Measurements from ENCODE around the gene TPM2.
A peak's percentile ranks its signal among the peaks of the same experiment; 100 is the strongest.

Gene TPM2

DNA sequence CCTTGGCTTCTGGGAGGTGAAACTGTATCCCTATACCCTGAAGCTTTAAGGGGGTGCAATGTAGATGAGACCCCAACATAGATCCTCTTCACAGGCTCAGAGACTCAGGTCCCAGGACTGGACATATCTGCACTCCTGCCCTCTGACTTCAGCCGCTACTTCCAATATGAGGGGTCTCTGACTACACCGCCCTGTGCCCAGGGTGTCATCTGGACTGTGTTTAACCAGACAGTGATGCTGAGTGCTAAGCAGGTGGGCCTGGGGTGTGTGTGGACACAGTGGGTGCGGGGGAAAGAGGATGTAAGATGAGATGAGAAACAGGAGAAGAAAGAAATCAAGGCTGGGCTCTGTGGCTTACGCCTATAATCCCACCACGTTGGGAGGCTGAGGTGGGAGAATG, 10.6 kb downstream of the TPM2 start:
- DNase-seq (ENCODE audit: low spot score): no peak

DNA sequence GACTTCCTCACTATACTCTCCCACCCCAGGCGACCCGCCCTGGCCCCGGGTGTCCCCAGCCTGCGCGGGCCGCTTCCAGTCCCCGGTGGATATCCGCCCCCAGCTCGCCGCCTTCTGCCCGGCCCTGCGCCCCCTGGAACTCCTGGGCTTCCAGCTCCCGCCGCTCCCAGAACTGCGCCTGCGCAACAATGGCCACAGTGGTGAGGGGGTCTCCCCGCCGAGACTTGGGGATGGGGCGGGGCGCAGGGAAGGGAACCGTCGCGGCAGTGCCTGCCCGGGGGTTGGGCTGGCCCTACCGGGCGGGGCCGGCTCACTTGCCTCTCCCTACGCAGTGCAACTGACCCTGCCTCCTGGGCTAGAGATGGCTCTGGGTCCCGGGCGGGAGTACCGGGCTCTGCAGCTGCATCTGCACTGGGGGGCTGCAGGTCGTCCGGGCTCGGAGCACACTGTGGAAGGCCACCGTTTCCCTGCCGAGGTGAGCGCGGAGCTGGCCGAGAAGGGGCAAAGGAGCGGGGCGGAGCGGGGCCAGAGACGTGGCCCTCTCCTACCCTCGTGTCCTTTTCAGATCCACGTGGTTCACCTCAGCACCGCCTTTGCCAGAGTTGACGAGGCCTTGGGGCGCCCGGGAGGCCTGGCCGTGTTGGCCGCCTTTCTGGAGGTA, 13.9 kb downstream of the TPM2 start:
- DNase-seq (ENCODE audit: low spot score): no peak

DNA sequence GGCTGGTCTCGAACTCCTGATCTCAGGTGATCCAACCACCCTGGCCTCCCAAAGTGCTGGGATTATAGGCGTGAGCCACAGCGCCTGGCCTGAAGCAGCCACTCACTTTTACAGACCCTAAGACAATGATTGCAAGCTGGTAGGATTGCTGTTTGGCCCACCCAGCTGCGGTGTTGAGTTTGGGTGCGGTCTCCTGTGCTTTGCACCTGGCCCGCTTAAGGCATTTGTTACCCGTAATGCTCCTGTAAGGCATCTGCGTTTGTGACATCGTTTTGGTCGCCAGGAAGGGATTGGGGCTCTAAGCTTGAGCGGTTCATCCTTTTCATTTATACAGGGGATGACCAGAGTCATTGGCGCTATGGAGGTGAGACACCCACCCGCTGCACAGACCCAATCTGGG, 14.5 kb downstream of the TPM2 start:
- DNase-seq (ENCODE audit: low spot score): no peak

DNA sequence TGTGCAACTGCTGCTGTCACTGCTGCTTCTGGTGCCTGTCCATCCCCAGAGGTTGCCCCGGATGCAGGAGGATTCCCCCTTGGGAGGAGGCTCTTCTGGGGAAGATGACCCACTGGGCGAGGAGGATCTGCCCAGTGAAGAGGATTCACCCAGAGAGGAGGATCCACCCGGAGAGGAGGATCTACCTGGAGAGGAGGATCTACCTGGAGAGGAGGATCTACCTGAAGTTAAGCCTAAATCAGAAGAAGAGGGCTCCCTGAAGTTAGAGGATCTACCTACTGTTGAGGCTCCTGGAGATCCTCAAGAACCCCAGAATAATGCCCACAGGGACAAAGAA, 15.7 kb downstream of the TPM2 start:
- no peak for DNase-seq (ENCODE audit: low spot score)

DNA sequence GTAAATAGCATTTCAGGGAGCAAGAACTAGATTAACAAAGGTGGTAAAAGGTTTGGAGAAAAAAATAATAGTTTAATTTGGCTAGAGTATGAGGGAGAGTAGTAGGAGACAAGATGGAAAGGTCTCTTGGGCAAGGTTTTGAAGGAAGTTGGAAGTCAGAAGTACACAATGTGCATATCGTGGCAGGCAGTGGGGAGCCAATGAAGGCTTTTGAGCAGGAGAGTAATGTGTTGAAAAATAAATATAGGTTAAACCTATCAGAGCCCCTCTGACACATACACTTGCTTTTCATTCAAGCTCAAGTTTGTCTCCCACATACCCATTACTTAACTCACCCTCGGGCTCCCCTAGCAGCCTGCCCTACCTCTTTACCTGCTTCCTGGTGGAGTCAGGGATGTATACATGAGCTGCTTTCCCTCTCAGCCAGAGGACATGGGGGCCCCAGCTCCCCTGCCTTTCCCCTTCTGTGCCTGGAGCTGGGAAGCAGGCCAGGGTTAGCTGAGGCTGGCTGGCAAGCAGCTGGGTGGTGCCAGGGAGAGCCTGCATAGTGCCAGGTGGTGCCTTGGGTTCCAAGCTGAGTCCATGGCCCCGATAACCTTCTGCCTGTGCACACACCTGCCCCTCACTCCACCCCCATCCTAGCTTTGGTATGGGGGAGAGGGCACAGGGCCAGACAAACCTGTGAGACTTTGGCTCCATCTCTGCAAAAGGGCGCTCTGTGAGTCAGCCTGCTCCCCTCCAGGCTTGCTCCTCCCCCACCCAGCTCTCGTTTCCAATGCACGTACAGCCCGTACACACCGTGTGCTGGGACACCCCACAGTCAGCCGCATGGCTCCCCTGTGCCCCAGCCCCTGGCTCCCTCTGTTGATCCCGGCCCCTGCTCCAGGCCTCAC, 16.3 kb downstream of the TPM2 start, which contains the start of gene CA9:
TSS of gene CA9 (plus strand) at position 797 of the 893 bp plus-strand sequence. CDS start at position 829, 32 bp downstream.
- DNase-seq (ENCODE audit: low spot score): no peak

DNA sequence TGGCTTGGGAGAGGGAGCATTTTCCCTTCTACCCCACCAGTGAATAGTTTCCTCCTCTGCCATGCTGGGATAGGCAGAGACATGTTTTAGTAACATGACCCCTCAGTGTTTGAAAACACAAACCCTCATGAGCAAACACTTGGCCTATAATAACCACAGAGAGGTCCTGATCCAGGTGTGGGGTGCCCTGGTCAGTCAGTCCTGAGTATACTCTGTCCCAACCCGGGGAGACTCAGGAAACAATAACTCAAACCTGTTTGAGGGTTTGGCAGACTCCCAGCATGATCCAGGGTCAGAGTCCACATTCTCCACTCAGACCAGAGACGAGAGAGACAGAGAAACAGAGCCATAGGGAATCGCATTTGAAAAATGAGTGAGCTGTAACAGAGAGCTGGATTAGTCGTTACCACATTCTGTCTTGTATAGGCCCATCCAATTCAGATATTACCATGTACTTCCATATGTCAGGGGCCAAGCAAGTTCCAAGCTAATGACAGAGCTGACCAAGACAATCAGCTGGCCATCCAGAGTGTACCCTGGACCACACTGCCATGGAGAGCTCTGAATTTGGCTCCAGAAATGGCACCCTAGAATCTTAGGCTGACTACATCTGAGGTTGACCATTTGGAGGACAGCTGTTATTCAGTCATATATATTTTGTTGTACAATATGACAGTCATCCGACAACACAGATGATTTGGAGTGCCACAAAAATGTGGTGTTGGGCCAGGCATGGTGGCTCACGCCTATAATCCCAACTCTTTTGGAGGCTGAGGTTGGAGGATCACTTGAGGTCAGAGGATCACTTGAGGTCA, 20.2 kb downstream of the TPM2 start:
- no peak for DNase-seq (ENCODE audit: low spot score)

DNA sequence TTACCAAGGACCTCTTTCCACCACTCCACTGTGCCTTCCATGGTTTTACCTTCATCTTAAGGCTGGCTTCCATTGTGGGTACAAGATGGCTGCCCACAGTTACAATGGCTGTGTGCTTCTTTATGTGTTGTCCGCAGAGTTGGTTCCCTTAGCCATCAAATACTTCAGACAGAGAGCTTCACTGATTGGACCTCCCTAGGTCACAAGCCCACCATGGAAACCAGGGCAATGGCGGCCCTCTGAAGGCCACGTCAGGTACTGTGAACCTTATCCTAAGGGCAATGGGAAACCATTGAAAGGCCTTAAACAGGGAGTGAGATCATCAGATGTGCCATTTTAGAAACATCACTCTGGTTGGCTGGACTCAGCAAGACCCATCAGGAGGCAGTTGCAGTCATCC, 21.8 kb downstream of the TPM2 start:
- DNase-seq (ENCODE audit: low spot score): no peak

DNA sequence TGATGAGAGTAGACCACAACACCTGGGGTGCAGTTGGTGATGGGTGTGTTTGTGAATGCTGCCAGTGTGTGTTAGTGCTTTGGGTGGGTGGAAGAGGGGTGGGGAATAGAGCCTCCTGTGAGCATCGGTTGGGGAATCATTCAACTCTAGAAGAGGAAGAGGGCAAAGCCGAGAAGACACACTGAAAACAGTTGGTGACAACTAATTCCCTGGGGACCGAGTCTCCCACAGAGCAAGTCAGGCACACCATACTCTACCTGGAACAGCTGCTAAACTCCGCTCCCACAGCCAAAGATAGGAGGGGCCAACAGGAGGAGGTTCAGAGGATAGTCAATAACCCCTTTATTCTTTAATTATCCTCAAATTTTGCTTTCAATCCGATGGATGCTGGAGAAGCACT, 23.2 kb downstream of the TPM2 start:
- no peak for DNase-seq (ENCODE audit: low spot score)

DNA sequence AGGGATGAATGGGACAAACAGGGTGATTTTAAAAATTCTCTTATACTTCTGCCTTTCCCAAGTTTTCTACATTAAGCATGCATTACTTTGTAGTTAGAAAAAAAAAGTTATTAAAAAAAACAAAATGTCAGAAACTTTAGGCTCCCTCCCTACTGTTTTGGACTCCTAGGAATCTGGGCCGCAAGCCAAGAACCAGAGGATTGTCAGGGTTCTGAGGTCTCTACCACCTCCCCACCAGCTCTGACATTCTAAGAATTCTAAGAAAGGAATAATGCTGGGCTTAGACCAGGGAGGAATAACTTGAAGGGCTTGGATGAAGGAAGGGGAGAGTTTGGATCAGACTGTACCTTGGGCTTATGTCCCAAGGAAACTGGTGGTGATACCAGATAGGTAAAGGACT, 23.7 kb downstream of the TPM2 start:
- DNase-seq (ENCODE audit: low spot score): no peak

DNA sequence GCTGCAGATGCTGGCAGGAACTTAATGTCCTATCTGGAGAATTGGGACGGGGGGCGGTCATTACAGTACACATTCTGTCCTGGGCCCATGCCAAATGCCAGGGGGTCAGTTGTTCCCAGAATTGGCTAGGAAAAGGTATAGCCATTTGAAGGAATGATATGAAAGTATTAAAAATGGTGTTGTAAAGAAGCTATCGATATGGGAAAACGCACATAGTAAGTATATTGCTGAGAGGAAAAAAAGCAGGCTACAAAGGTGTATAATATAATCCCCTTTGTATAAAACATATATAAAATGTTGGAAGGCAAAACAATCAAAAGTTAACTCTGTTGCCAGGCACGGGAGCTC, 24.3 kb downstream of the TPM2 start:
- DNase-seq (ENCODE audit: low spot score): no peak

DNA sequence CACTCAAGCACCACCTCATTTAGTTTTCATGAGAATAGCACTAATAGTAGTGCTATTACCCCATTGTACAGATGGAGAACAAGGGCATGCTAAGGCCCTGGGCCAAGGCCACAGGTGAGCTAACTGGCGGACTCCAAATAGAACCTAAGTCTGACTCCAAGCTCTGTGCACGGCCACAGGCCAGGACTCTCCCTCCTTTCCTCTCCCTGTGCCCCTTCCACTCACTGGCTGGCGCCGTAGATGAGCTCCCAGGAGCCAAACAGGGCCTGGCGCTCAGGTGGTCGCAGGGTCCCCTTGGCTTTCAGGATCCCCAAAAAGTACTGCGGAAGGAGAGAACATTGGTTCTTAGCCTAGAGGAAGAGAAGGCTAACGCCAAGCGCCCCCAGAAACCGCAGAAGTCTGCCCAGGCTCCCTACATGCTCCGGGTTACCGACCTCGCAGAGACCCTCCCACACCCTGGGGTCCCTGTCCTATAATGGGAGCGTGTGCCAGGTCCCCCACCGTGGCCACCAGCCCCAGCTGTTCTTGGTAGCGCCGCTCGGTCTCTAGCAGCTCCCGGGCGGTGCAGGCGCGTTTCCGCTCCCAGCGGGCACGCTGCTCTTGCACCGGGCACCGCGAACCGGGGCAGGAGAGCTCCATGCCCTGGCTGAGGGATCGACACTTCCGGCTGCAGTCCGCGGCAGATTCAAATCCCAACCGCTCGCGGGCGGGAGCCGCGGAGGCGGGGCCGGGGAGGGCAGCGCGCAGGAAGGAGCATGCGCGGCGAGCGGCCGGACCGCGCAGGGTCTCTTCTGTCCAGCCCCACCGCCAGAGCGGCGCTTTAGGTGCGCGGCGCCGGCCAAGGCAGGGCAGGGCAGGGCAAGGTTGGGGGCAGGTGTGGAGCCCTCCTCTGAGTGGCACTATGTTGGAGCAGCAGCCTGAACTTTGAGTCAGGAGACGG, 24.9 kb downstream of the TPM2 start, which contains the start of gene ARHGEF39:
TSS of gene ARHGEF39 (minus strand) at position 665 of the 940 bp plus-strand sequence. CDS start at position 639, 26 bp downstream.
- peak; percentile 96 for DNase-seq (ENCODE audit: low spot score)

DNA sequence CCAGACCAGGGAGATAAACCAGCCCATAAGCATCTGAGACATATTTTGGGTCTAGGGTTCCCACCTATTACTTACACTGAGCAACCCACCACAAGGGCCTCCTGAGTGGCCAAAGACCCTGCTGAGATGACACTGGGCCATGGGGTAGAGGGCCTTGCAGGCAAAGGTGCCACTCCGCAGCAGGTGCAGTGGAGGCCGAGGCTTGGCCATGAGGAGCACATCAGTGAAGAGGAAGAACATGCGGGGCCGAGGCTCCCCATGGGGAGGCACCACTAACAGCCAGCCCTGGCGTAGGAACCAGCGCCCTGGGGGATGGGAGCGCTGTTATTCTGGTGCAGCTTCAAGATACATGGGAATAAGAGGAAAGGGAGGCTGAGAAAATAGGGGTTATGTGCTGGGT, 27.3 kb downstream of the TPM2 start:
- DNase-seq (ENCODE audit: low spot score): no peak

DNA sequence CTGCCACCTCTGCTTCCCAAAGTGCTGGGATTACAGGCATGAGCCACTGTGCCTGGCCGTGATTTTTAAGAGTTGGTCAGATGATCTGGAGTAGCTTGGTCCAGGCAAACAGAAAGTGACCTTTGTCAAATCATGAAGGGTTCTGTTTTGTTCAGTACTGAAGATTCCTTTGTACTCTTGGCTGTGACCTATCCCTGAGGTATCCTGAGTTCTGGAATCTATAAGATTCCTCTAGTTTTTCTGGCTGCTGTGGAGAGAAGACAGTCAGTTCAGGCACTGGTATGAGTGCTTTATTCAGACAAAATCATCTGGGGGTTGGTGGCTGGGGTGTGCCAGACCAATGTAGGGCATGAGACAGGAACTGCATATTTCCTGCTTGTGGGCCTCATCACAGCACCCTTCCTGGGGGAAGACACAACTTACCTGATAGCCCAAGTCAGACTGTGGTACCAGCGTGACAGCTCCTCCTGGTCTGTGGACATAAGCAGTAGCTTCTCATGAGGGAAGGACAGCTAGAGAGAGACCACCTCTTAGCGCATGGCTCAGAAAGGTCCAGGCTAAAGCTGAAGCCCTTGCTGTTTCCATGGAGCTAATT, 27.9 kb downstream of the TPM2 start:
- DNase-seq (ENCODE audit: low spot score): no peak

DNA sequence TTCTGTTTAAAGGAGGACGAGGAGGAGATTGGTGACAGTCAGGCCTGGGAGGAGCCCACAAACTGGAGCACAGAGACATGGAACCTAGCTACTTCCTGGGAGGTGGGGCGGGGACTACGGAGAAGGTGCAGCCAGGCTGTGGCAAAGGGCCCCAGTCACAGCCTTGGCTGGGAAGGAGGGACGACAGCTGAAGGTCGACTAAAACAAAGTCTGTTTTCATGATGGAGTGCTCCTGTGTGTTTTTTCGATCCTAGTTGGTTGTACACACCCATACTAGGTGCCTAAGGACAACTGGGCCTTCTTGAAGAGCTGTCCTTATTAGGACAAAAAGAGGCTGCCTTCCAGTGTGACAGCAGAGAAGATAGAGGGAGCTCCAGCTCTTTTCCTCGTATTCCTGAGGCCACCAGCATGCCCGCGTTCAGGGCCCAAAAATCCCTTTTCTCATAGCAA, 28.7 kb downstream of the TPM2 start:
- DNase-seq (ENCODE audit: low spot score): no peak

DNA sequence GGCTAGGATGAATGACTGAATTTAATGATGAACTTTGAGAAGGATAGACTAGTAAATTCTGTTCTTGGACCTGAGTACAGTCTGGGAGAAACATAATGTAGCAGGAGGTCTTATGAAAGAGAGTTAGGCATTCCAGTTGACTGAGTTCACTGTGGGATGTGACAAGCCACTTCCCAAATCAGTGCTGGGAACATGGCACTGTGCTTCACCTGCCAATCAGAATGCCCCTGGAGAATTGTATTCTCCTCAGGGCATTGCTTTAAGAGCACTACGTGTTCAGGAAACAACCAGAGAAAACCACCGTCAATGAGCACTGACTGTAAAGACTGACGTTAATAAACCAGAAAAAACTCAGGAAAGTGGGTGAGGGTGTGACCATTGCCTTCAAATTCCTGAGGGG, 30.4 kb downstream of the TPM2 start:
- DNase-seq (ENCODE audit: low spot score): no peak

DNA sequence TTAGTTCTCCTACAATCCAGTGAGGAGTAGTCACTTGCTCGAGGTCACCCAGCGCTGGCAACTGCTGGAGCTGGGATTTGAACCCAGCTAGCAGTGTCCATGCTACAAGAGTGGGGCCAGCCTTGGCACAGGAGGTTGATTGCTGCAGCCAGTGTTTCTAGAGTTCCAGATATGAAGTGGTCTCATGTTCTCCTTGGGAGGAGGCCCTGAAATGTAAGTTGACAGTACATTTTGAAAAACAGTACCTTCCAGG, 30.8 kb downstream of the TPM2 start:
- no peak for DNase-seq (ENCODE audit: low spot score)

DNA sequence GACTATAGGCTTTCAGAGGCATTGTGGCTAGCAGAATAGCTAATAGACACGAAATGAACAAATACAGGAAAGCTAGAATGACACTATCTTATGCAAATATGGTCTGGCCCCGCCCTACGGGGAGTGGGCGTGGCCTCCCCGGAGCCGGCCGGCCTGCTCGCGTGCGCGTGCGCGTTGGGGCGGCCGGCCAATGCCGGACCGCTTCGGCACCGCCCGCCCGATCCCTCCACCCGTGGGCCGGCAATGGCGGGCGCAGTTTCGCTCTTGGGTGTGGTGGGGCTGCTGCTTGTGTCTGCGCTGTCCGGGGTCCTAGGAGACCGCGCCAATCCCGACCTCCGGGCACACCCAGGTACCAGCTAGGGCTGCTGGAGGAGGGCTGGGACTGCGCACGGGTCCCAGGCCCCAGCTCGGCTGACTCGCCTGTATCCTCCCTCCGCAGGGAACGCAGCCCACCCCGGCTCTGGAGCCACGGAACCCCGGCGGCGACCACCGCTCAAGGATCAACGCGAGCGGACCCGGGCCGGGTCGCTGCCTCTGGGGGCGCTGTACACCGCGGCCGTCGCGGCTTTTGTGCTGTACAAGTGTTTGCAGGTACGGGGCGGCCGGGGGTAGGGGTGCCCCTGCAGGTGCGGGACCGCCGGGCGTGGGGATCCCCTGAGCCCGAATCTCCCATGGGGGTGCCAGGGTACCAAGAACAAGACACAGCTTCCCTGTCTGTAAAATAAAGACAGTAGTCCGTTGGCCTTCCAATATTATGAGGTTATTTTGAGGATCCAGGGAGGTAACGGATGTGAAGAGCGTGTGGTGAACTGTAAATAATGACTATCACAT, 31.4 kb downstream of the TPM2 start, which contains the start of gene CCDC107:
TSS of gene CCDC107 (plus strand) at position 156 of the 831 bp plus-strand sequence. CDS start at position 244, 88 bp downstream.
- peak; percentile 99 for DNase-seq (ENCODE audit: low spot score)

DNA sequence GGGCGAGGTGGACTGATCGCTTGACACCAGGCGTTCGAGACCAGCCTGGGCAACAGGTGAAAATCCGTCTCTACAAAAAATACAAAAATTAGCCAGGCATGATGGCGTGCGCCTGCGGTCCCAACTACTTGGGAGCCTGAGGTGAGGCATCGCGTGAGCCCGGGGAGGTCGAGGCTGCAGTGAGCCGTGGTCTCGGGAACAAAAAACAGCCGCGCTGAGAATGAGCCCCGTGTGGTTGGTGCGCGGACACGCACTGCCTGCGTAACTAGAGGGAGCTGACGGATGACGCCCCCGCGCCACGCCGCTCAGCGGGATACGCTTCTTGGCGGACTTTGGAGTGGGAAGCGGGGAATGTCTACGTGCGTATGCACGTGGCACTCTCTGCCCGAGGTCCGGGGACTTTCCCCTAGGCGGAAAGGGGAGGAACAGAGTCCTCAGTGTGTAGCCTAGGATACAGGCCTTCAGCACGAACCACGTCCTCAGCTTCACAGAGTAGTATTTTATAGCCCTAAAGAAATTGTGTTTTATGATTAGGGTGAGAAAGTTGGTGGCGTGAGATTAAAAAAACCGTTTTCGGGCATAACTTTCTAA, 32.1 kb downstream of the TPM2 start, which contains the start of gene RMRP:
TSS of gene RMRP (minus strand) at position 474 of the 591 bp plus-strand sequence.
- DNase-seq (ENCODE audit: low spot score): peak; percentile 90

DNA sequence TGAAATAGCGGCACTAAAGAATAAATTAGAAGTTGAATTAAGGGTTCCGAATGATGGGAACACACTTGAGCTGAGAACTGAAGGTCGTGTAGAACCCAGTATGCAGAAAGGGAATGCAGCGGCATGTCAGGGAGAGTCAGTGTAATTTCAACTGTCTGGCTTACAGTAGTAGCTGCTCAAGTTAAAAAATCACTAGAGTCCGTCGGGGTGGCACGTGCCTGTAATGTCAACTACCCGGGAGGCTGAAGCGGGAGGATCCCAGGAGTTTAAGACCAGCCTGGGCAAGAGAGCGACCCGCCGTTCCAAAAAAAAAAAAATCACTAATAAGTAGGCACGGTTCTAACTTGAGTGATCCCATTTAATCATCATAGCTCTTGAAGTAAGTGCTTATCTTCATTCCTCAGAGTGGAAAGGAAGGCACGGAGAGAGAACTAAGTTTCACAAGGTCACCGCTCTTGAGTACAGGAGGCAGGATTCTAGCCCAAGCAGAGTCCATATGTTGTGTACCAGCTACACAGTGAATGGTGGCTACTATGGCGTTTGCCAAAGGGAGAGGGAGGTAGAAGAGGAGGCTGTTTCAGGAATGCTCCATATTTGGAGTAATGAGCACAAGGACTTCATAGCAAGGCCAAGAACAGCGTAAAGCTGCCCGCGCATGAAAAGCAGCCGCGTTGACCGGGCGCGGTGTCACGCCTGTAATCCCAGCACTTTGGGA, 32.7 kb downstream of the TPM2 start:
- DNase-seq (ENCODE audit: low spot score): peak; percentile 53
